Omental fat pad (tissue), 4 donors: ENCODE measurements around the gene PLET1. TPM values are rescaled to one million over a fixed set of nuclear protein-coding genes. Genes with fewer than 3 reads are reported as not detected.

Source experiments
- ATAC-seq: fragments of 150-250 bp; one replicate; pipeline ENCODE4 v1.9.1; 2016; ENCODE audit warnings: mild to moderate bottlenecking, moderate library complexity; ENCODE audit not compliant: low FRiP score
- DNase-seq: peaks from one replicate; pipeline ENCODE4 v3.0.0-alpha.2; 2019; ENCODE audit warnings: low spot score
- CTCF ChIP-seq, 3 donors: fragments of 450-650 bp; IDR thresholded peaks; one replicate each; pipeline ENCODE4 v1.5.1; 2016 to 2017; ENCODE audit warnings: antibody characterized with exemption in 3 of 3, mild to moderate bottlenecking in 3 of 3, moderate library complexity in 2 of 3
- total RNA-seq, 4 donors: library from RNA; depleted of rRNA; stranded (reverse); fragments of >200 nt; gene quantifications; one replicate each; pipeline ENCODE4 v1.1.0, GENCODE V29; 2016

The PLET1 gene
- total RNA-seq, 4 donors from 2014 or later: not detected

GRCh38 chr11:112274007-112274783 lies 13.5 kb upstream of the PLET1 start:
- no peak for DNase-seq
- no peak for TF ChIP-seq CTCF (IDR thresholded peaks at IDR 0.05)

GRCh38 chr11:112273066-112273465 lies 12.4 kb upstream of the PLET1 start:
- no peak for TF ChIP-seq CTCF (IDR thresholded peaks at IDR 0.05)
- ATAC-seq (no peak), DNase-seq (no peak)

More at GRCh38 chr11:112274007-112274783, 13.5 kb upstream of the PLET1 start:
- no peak for ATAC-seq

- TF ChIP-seq CTCF (IDR thresholded peaks at IDR 0.05): no peak
- no peak for ATAC-seq
- DNase-seq: no peak
These were observed 10.6 kb upstream of the PLET1 start for GRCh38 chr11:112271242-112271641.

- ATAC-seq (no peak), DNase-seq (no peak)
- no peak for TF ChIP-seq CTCF (IDR thresholded peaks at IDR 0.05)
These were observed 10.0 kb upstream of the PLET1 start for GRCh38 chr11:112270551-112271180.

- ATAC-seq (no peak), DNase-seq (no peak)
- no peak for TF ChIP-seq CTCF (IDR thresholded peaks at IDR 0.05)
These were observed 8.5 kb upstream of the PLET1 start for GRCh38 chr11:112269139-112269538.

GRCh38 chr11:112268406-112268805 lies 7.7 kb upstream of the PLET1 start:
- TF ChIP-seq CTCF (IDR thresholded peaks at IDR 0.05): no peak
- ATAC-seq (no peak), DNase-seq (no peak)

- ATAC-seq (no peak), DNase-seq (no peak)
- TF ChIP-seq CTCF (IDR thresholded peaks at IDR 0.05): no peak
These were observed 6.5 kb upstream of the PLET1 start for GRCh38 chr11:112267188-112267591.
